IPS-15b (cell line): ENCODE measurements around the gene WDR91.
"Not testable (repeated sequence)": the region's sequence is repeated elsewhere in the genome, so short reads cannot be mapped to it uniquely, and the experiment has no call there.

Experiments used
- H3K27me3 ChIP-seq: one replicate; pipeline ENCODE4 v1.6.1; 2013; ENCODE audit warnings: low read length; ENCODE audit not compliant: control insufficient read depth, insufficient read depth
- H3K36me3 ChIP-seq: one replicate; pipeline ENCODE4 v1.6.1; 2013; ENCODE audit warnings: low read length; ENCODE audit not compliant: control insufficient read depth, insufficient read depth
- H3K4me1 ChIP-seq: one replicate; pipeline ENCODE4 v1.6.1; 2013; ENCODE audit warnings: mild to moderate bottlenecking, low read length; ENCODE audit not compliant: control insufficient read depth, insufficient read depth
- H3K4me3 ChIP-seq: one replicate; pipeline ENCODE4 v1.5.1; 2013; ENCODE audit warnings: low read depth, low read length
- H3K9ac ChIP-seq: one replicate; pipeline ENCODE4 v1.6.1; 2013; ENCODE audit warnings: low read depth, mild to moderate bottlenecking, low read length
- H3K9me3 ChIP-seq: one replicate; pipeline ENCODE4 v1.6.1; 2013; ENCODE audit warnings: mild to moderate bottlenecking, low read length; ENCODE audit not compliant: control insufficient read depth, insufficient read depth

WDR91 gene

DNA sequence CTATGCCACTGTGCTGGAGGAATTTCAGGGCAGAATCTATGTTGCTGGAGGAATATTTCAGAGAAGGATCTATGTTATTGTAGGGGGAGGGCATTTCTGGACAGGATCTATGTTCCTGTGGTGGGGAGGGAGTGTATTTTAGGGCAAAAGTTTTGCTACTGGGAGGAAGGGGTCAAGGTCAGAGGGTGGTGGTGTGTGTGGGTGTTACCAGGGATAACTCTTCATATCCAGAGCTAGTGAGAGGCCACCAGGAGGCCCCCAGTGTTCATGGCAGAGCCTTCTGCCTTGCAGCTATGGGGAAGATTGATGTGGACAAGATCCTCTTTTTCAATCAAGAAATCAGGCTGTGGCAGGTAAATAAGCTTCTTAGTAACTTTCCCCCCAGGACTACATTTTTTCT is 20.4 kb upstream of the WDR91 start:
- H3K27me3 ChIP-seq, result no peaks in the 10 kb centered on the region
- no peaks in the 10 kb centered on the region for H3K9me3 ChIP-seq
- H3K9ac ChIP-seq, result no peak overlapping the region
- no peaks in the 10 kb centered on the region for H3K36me3 ChIP-seq
- no peaks in the 10 kb centered on the region for H3K4me1 ChIP-seq
- no peak overlapping the region for H3K4me3 ChIP-seq

DNA sequence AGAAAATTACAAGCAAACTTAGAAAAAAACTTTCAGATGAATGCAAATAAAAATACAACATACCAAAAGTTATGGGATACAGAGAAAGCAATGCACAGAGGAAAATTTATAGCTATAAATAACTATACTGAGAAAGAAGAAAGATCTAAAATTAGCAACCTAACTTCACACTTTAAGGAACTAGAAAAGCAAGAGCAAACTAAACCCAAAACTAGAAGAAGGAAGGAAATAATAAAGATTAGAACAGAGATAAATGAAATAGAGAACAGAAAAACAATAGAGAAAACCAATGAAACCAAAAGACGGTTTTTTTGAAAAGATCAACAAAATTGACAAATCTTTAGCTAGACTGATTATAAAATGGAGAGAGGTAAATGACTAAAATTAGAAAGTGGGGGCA is 12.7 kb upstream of the WDR91 start:
- no peaks in the 10 kb centered on the region for H3K36me3 ChIP-seq
- H3K4me3 ChIP-seq, result no peak overlapping the region
- no peaks in the 10 kb centered on the region for H3K27me3 ChIP-seq
- H3K4me1 ChIP-seq, result no peaks in the 10 kb centered on the region
- no peak overlapping the region for H3K9ac ChIP-seq
- no peaks in the 10 kb centered on the region for H3K9me3 ChIP-seq

GRCh38 chr7:135217645-135218509 is 6.6 kb upstream of the WDR91 start:
- Histone ChIP-seq H3K4me3 (no peak overlapping the region), H3K9ac (no peak overlapping the region), H3K9me3 (no peaks in the 10 kb centered on the region), H3K27me3 (no peaks in the 10 kb centered on the region), H3K36me3 (no peaks in the 10 kb centered on the region), H3K4me1 (no peaks in the 10 kb centered on the region)

DNA sequence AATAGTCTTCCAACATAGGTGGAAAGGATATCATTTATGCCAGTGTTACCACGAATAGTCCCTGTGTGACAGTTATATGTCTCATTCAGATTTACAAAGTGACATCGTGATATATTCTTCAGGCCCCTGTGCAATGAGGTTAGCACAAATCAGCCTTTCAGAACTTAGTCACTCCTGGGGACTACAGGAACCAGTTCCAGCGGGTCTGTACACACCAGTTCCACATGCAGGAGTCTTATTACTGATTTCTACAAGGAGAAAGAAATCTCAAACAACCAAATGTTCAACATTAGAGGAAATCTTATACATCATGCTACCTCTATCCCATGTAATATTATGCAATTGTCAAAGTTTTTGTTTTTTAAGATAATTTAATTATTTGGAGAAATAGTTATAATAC is 4.4 kb upstream of the WDR91 start:
- no peaks in the 10 kb centered on the region for H3K36me3 ChIP-seq
- no peaks in the 10 kb centered on the region for H3K9me3 ChIP-seq
- H3K4me3 ChIP-seq, result no peak overlapping the region
- no peaks in the 10 kb centered on the region for H3K4me1 ChIP-seq
- no peak overlapping the region for H3K9ac ChIP-seq
- peaks cover 3% of the 10 kb centered on the region for H3K27me3 ChIP-seq

DNA sequence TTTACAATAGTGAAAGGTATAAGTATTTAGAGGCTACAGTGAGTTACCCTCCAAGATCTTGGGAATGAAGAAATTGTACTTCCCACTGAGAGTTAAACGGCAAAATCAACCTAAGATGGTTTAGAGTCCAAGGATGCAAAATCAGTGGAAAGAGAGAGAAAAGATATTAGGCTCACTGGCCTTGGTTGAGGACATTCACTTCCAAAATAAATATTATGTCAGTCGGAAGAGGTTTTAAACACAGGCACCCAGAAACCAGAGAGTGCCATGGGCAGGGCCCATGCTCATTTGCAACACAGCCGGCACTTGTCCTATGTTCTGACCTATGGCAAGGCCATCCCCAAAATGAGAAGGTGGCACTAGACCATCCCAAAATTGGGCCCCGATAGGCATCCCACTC is 3.9 kb upstream of the WDR91 start:
- Histone ChIP-seq H3K9me3 (no peaks in the 10 kb centered on the region), H3K36me3 (no peaks in the 10 kb centered on the region), H3K9ac (no peak overlapping the region), H3K4me3 (no peak overlapping the region), H3K4me1 (no peaks in the 10 kb centered on the region), H3K27me3 (peaks cover 8% of the 10 kb centered on the region)

DNA sequence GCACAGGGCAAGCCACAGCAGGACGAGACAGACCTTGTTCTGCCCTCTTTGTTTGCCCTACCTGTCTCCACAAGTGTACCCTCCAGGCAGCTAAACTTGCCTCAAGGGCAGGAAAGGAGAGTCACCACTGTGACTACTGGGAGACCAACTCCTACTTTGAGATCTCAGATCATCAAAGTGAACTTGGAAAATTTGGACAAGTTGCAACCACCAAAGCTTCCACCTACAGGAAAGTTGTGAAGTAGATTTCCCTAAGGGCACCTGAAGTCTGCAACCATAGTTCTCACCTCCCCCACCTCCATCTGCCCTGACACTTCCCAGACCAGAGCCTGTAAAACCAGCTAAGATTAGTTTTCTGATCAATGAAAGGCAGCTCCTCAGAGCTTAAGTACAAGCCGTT is 2.5 kb upstream of the WDR91 start:
- peaks cover 8% of the 10 kb centered on the region for H3K27me3 ChIP-seq
- H3K9me3 ChIP-seq, result no peaks in the 10 kb centered on the region
- no peak overlapping the region for H3K4me3 ChIP-seq
- no peaks in the 10 kb centered on the region for H3K36me3 ChIP-seq
- no peak overlapping the region for H3K9ac ChIP-seq
- no peaks in the 10 kb centered on the region for H3K4me1 ChIP-seq

GRCh38 chr7:135211946-135212685 is 790 bp upstream of the WDR91 start:
- not testable (repeated sequence) for H3K36me3 ChIP-seq, H3K4me1 ChIP-seq, H3K9me3 ChIP-seq, H3K27me3 ChIP-seq
- Histone ChIP-seq H3K4me3 (peak overlapping the region; percentile 86), H3K9ac (peak overlapping the region; percentile 56)

- Histone ChIP-seq H3K9me3 (no peaks in the 10 kb centered on the region), H3K9ac (peak overlapping the region; percentile 65), H3K36me3 (no peaks in the 10 kb centered on the region), H3K27me3 (peaks cover 8% of the 10 kb centered on the region), H3K4me1 (no peaks in the 10 kb centered on the region), H3K4me3 (peak overlapping the region; percentile 83)
Measured at GRCh38 chr7:135210888-135211178, 493 bp downstream of the WDR91 start.

DNA sequence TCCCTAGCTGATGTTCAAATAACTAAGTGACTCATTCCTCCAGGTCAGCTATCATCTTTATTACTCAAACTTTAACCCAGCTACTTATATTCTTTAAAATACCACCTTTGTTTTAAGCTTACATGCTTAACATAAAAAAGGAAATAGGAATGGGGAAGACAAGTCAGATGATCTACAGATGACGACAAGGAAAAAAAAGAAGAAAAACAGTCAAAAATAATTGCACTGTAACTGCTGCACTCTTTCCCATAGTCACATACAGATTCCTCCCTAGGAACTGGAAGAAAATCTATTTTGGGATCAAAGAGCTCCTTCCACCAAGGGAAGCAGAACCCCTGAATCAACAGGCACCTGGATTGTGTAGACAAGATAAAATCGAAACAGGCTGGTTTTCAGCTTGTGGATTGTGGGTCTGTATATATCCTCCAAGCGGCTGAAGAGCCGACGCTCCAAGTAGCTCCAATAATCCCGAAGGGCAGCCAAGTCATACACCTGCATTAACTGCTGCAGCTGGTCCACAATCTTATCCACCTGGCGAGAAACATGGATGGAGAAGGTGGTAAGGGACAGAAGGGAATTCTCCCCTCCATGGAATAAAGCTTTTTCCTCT is 2.0 kb downstream of the WDR91 start:
- H3K4me3 ChIP-seq, result no peak overlapping the region
- H3K36me3 ChIP-seq, result no peaks in the 10 kb centered on the region
- H3K9me3 ChIP-seq, result no peaks in the 10 kb centered on the region
- peak overlapping the region; percentile 24 for H3K9ac ChIP-seq
- H3K27me3 ChIP-seq, result peaks cover 8% of the 10 kb centered on the region
- H3K4me1 ChIP-seq, result no peaks in the 10 kb centered on the region

DNA sequence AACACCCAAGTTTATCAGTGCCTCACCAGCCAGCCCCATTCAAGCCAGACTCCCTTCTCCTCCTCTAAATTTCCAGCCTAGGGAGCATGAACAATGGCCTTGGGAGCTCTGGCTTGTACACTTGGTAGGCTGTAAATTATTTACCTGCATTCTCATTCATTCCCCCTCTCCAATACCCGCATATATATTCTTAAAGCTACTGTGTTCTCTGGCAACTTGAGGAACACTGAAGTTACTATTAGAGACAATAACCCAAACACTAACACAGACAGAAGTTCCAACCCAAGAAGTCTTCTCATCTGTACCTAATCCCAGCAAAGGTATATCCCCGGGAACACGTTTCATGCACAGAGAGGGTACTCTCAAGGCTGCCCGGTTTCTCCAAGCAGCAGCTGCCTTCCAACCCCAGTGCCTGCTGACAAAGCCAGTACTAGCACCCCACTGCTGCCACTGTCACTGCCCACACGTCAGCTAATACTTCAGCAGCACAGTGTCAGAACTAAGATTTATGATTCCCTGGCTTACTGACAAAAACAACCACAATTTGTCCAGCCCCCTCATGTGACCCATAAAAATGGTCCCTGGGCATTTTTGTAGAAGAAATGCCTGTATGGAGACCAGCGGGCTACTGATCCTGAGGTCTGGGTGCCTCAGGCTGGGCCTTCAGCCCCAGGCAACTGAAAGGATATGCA is 3.1 kb downstream of the WDR91 start:
- Histone ChIP-seq H3K4me1 (no peaks in the 10 kb centered on the region), H3K36me3 (peaks cover 2% of the 10 kb centered on the region), H3K27me3 (peaks cover 8% of the 10 kb centered on the region), H3K9me3 (no peaks in the 10 kb centered on the region), H3K9ac (no peak overlapping the region), H3K4me3 (no peak overlapping the region)

DNA sequence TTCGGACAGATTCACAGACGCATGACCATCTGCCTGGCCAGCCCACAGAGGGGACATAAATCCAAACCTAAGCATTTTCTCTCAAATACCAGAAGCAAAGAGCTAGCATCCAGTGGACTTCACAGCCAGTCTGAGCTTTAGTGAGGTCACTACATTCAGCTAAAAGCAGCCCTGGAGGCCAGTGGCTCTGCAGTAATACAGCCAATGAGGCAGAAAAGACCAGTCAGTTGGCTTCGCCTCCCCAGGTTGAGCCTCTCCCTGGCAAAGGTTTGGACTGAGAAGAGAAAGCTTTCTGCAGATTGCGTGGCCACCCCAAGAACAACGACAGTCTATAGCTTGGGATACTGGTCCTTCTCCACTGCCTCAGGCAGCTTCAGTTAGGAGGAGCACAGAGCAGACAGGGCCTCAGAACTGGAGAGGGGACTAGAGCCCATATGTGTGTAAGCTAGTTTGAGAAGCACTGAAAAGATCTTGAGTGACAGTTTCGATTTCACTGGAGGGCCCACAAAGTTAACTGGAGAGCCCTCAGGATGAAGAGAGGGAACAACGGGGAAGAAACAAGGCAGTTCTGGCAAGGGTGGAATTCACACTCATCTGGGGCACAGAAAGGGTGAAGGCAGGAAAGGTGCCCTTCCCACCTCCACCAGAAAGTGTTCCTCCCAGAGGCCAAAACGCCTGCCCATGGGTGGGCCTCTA is 3.8 kb downstream of the WDR91 start:
- no peak overlapping the region for H3K4me3 ChIP-seq
- H3K4me1 ChIP-seq, result no peaks in the 10 kb centered on the region

More for the DNA sequence above, 3.8 kb downstream of the WDR91 start:
- Histone ChIP-seq H3K9me3 (no peaks in the 10 kb centered on the region), H3K36me3 (peaks cover 2% of the 10 kb centered on the region), H3K27me3 (peaks cover 8% of the 10 kb centered on the region), H3K9ac (no peak overlapping the region)
